Brain microvascular endothelial cell (primary cell): ENCODE data around the gene CBFA2T3.
"Not testable (repeated sequence)": the region's sequence is repeated elsewhere in the genome, so short reads cannot be mapped to it uniquely, and the experiment has no call there.

Experiments
- DNase-seq: peaks from one replicate; pipeline ENCODE4 v3.0.0-alpha.2; 2020
- H3K27ac ChIP-seq: fragments of 250-450 bp; sonication (Bioruptor Pico); 2 replicates; pipeline ENCODE4 v1.5.1; 2020; ENCODE audit warnings: mild to moderate bottlenecking, moderate library complexity
- H3K27me3 ChIP-seq: fragments of 250-450 bp; sonication (Bioruptor Pico); replicated peaks from 2 replicates; pipeline ENCODE4 v1.5.1; 2020; ENCODE audit warnings: mild to moderate bottlenecking
- H3K36me3 ChIP-seq: fragments of 250-450 bp; sonication (Bioruptor Pico); replicated peaks from 2 replicates; pipeline ENCODE4 v1.5.1; 2020; ENCODE audit warnings: mild to moderate bottlenecking
- H3K4me3 ChIP-seq: 2 replicates; pipeline ENCODE4 v1.5.1; 2011; ENCODE audit warnings: low read depth, mild to moderate bottlenecking, control low read depth, low read length, moderate library complexity
- CTCF ChIP-seq: IDR thresholded peaks from 2 replicates; pipeline ENCODE4 v1.5.1; 2011; ENCODE audit warnings: low read depth, mild to moderate bottlenecking, moderate library complexity, low read length, control low read depth, inconsistent platforms; ENCODE audit errors: missing control alignments
- in situ Hi-C: cut with HindIII; loops from 2 replicates; pipeline ENCODE4 v1.10.0; 2017; ENCODE audit warnings: low sequenced_read_pairs, low pct_ligation_motif_present

CBFA2T3 gene

GRCh38 chr16:88891083-88891482, 85.9 kb downstream of the CBFA2T3 start:
- H3K27ac ChIP-seq: no peak overlapping the region
- H3K36me3 ChIP-seq: no peaks in the 10 kb centered on the region
- H3K27me3 ChIP-seq: no peaks in the 10 kb centered on the region
- in situ Hi-C loops: no loop called here
- no peak overlapping the region for H3K4me3 ChIP-seq
- no peak for DNase-seq
- no peak for TF ChIP-seq CTCF

GRCh38 chr16:88889702-88890352, 87.2 kb downstream of the CBFA2T3 start:
- DNase-seq, H3K36me3 ChIP-seq, H3K4me3 ChIP-seq, H3K27ac ChIP-seq, in situ Hi-C loops, H3K27me3 ChIP-seq: not testable (repeated sequence)

GRCh38 chr16:88888461-88889387, 88.3 kb downstream of the CBFA2T3 start:
- Histone ChIP-seq H3K36me3 (no peaks in the 10 kb centered on the region), H3K27me3 (no peaks in the 10 kb centered on the region), H3K4me3 (no peak overlapping the region), H3K27ac (no peak overlapping the region)
- no peak for DNase-seq
- no peak for TF ChIP-seq CTCF
- in situ Hi-C loops: no loop called here

GRCh38 chr16:88888057-88888456, 89.0 kb downstream of the CBFA2T3 start:
- Histone ChIP-seq H3K36me3 (no peaks in the 10 kb centered on the region), H3K27me3 (no peaks in the 10 kb centered on the region), H3K27ac (no peak overlapping the region), H3K4me3 (no peak overlapping the region)
- no peak for TF ChIP-seq CTCF
- no peak for DNase-seq
- in situ Hi-C loops: no loop called here

- DNase-seq: no peak
- Histone ChIP-seq H3K27ac (no peak overlapping the region), H3K27me3 (peaks cover 1% of the 10 kb centered on the region), H3K36me3 (no peaks in the 10 kb centered on the region), H3K4me3 (no peak overlapping the region)
- TF ChIP-seq CTCF: no peak
- in situ Hi-C loops: no loop called here
Observed at GRCh38 chr16:88886845-88887521, 90.0 kb downstream of the CBFA2T3 start.

- Histone ChIP-seq H3K36me3 (no peaks in the 10 kb centered on the region), H3K4me3 (no peak overlapping the region), H3K27ac (no peak overlapping the region), H3K27me3 (peaks cover 7% of the 10 kb centered on the region)
- DNase-seq: no peak
- in situ Hi-C loops: no loop called here
- no peak for TF ChIP-seq CTCF
Observed at GRCh38 chr16:88886420-88886844, 90.6 kb downstream of the CBFA2T3 start.
